Prostate gland (tissue), 2 donors: ENCODE data around the gene PTPRH. TPM values are rescaled to one million over a fixed set of nuclear protein-coding genes. Genes with fewer than 3 reads are reported as not detected.

ENCODE experiments used
- DNase-seq: peaks from one replicate; pipeline ENCODE4 v3.0.0-alpha.2; 2019; ENCODE audit warnings: low spot score
- H3K27ac ChIP-seq, 2 donors: fragments of 200-600 bp; sonication (generic); 2 replicates each; pipeline ENCODE4 v1.5.1; 2017 to 2019
- H3K27me3 ChIP-seq: fragments of 200-600 bp; sonication (generic); replicated peaks from 2 replicates; pipeline ENCODE4 v1.5.1; 2019; ENCODE audit not compliant: insufficient read depth
- H3K36me3 ChIP-seq, 2 donors: fragments of 200-600 bp; sonication (generic); 1 replicate in 1 of 2; 2 replicates in 1 of 2; pipeline versions ENCODE4 v1.5.1 to v1.8.1; 2017 to 2019
- H3K4me1 ChIP-seq: fragments of 200-600 bp; sonication (generic); replicated peaks from 2 replicates; pipeline ENCODE4 v1.5.1; 2019
- H3K4me3 ChIP-seq, 2 donors: fragments of 200-600 bp; sonication (generic); 2 replicates each; pipeline ENCODE4 v1.5.1; 2017 to 2019
- H3K9me3 ChIP-seq: fragments of 200-600 bp; sonication (generic); 2 replicates; pipeline ENCODE4 v1.5.1; 2017
- CTCF ChIP-seq, 4 experiments: fragments of 200-600 bp in 2 of 4; fragments of 450-650 bp in 2 of 4; sonication (generic) in 2 of 4; IDR thresholded peaks; 1 replicate in 3 of 4; 2 replicates in 1 of 4; pipeline ENCODE4 v1.5.1; 2016 to 2019; ENCODE audit warnings: antibody characterized with exemption in 4 of 4, mild to moderate bottlenecking in 2 of 4, moderate library complexity in 2 of 4
- POLR2A ChIP-seq: fragments of 450-650 bp; IDR thresholded peaks from one replicate; pipeline ENCODE4 v1.6.1; 2016; ENCODE audit warnings: antibody characterized with exemption, mild to moderate bottlenecking
- POLR2AphosphoS5 ChIP-seq: sonication (generic); formaldehyde crosslinking; IDR thresholded peaks from one replicate; pipeline ENCODE4 v1.6.1; 2017; ENCODE audit warnings: antibody characterized with exemption
- WGBS: methylation state at CpG from one replicate; pipeline ENCODE4 v1.1.5; 2018; 5-methylcytosine and 5-hydroxymethylcytosine counted together
- intact Hi-C: fragments of 100-400 bp; cut with DNase I; formaldehyde crosslinking; loops from one replicate; pipeline ENCODE4 v1.14.2; 2022
- total RNA-seq, 2 donors: library from RNA; depleted of rRNA; stranded (reverse); fragments of >200 nt; gene quantifications; one replicate each; pipeline ENCODE4 v1.1.0, GENCODE V29; 2016

PTPRH gene
- total RNA-seq, 2 donors from 2014 or later = 4.0 TPM; not detected in 1

DNA sequence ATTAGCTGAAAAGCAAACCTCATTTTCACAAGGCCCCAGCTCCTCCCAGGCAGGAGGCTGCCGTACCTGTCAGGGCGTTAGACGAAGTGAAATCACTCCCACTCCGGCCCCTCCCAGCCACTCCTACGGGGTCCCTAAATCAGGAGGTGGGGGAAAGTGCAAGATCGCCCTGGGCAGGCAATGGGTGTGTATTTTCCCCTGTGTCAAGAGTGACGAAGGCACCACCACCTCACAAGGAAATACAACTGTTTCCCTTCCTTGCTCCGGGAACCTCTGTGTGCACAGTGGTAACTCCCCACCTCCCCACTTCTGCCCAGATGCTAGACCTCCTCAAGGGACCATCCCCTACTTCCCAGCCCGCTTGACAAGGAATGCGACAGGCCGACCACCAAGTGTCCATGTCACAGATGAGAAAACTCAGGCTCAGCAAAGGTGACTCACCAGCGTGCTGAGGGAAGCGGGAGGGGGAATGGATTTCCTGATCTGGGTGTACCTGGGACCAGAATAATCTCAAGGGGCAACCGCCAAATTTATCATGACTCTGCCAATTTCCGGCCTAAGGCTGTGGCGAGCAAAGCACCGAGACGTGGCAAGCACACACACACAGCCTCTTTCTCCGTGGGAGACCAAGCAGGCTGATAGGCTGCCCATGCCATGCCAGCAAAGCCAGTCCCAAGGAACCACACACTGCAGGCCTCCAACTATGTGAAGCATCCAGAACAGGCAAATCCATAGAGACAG is 42.2 kb upstream of the PTPRH start:
- Histone ChIP-seq H3K36me3 (peaks cover 3% of the 10 kb centered on the region in 2 donors), H3K4me3 (no peak overlapping the region), H3K27me3 (no peaks in the 10 kb centered on the region), H3K9me3 (no peaks in the 10 kb centered on the region), H3K4me1 (peaks cover under 1% of the 10 kb centered on the region), H3K27ac (no peak overlapping the region)
- 64% methylated on average over 19 of the region's 19 CpGs for WGBS
- no peak for DNase-seq
- TF ChIP-seq POLR2A (no peak), POLR2AphosphoS5 (no peak), CTCF (IDR thresholded peaks at IDR 0.05) (no peak)
- intact Hi-C loops = no loop called here

DNA sequence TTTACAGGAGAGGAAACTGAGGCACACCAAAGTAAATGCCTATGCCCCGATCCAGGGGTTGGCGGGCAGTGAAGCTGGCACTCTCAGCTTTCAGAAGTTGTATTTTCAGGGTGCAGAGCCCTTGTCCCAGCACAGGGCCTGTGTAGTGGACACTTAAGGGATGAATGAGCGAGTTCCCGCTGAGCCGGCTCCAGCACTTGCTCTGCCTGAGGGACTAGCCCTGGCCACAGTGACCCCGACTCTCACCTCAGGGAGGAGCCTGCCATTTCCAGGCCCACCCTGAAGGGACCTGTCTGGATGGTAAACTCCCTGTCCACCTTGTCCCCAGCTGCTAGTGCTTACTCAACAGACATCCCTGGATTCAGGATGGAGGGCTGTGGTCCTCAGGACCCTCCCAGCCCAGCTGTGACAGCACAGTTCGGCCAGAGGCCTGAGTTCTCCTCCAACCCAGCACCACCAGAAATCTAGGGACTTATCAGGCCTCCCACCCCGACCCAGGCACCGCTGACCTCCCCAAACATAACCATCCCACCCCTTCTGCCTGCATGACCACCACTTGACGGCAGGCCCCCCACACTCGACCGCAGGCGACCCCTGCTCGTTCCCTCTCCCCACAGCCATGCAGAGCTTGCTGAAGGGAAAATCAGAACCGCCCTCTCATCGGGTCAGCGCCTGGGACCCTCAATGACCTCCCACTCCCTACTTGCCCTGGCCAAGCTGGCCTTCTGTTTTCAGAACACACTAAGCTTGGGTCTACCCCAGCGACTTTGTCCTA is 41.1 kb upstream of the PTPRH start:
- Histone ChIP-seq H3K27ac (no peak overlapping the region), H3K4me1 (no peaks in the 10 kb centered on the region)
- DNase-seq = no peak

DNA sequence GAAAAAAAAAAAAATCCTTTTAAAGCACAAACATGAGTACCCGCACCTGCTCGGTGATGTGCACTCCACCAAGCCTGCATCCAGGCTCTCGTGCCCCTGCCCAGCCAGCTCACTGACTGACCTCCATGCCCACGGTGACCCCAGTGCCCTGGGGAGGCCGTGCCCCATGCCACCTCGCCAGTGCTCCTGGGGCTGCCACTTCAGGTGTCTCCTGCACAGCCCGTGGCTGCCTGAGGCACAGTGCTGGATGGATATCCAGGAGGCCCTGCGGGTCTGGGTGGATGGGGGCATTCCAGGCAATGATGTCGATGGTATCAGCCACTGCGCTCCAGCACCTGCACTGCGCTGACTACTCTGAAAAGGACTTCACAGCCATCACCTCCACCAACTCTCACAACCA is 40.5 kb upstream of the PTPRH start:
- H3K4me3 ChIP-seq = no peak overlapping the region
- peaks cover 10 to 20% of the 10 kb centered on the region in 2 donors for H3K36me3 ChIP-seq
- H3K27me3 ChIP-seq = no peaks in the 10 kb centered on the region
- intact Hi-C loops = no loop called here
- H3K4me1 ChIP-seq = no peaks in the 10 kb centered on the region
- no peak for DNase-seq
- TF ChIP-seq POLR2AphosphoS5 = no peak
- no peak for TF ChIP-seq CTCF (IDR thresholded peaks at IDR 0.05)
- TF ChIP-seq POLR2A = no peak
- 91% methylated on average over 11 of the region's 11 CpGs for WGBS
- H3K9me3 ChIP-seq = no peaks in the 10 kb centered on the region
- H3K27ac ChIP-seq = no peak overlapping the region

More for the DNA sequence above, 41.1 kb upstream of the PTPRH start:
- no peaks in the 10 kb centered on the region for H3K9me3 ChIP-seq
- TF ChIP-seq CTCF (IDR thresholded peaks at IDR 0.05) (no peak), POLR2AphosphoS5 (no peak), POLR2A (no peak)
- intact Hi-C loops = no loop called here
- H3K4me3 ChIP-seq = no peak overlapping the region
- H3K36me3 ChIP-seq = peaks cover 4 to 14% of the 10 kb centered on the region in 2 donors
- 91% methylated on average over 18 of the region's 18 CpGs for WGBS
- no peaks in the 10 kb centered on the region for H3K27me3 ChIP-seq

DNA sequence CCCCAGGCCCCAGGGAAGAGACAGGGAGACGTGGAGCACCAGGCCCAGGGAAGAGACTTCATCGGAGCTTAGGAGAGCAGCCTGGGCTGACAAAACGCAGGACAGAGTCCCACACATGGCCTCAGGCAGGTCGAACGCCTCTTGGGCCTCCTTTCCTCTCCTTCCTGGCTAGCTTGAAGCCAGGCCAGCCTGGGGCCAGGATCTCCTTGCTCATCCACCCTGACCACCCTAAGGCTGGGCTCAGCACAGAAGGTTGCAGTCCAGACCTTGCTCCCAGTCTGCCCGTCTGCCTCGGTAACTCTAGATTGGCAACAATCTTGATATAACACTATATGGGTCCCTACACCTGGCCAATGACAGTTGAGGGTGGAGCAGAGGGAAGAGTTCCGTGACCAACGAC is 39.4 kb upstream of the PTPRH start:
- intact Hi-C loops = no loop called here
- no peak for TF ChIP-seq CTCF (IDR thresholded peaks at IDR 0.05)
- TF ChIP-seq POLR2AphosphoS5 = no peak
- no peak for TF ChIP-seq POLR2A
- Histone ChIP-seq H3K9me3 (no peaks in the 10 kb centered on the region), H3K4me1 (no peaks in the 10 kb centered on the region), H3K27ac (no peak overlapping the region), H3K4me3 (no peak overlapping the region), H3K36me3 (peaks cover 19 to 27% of the 10 kb centered on the region in 2 donors), H3K27me3 (no peaks in the 10 kb centered on the region)
- 85% methylated on average over 9 of the region's 9 CpGs for WGBS
- no peak for DNase-seq
